ENCODE measurements around the gene ALDH3A2.
"Not testable (repeated sequence)": the region's sequence is repeated elsewhere in the genome, so short reads cannot be mapped to it uniquely, and the experiment has no call there.

Gene ALDH3A2

DNA sequence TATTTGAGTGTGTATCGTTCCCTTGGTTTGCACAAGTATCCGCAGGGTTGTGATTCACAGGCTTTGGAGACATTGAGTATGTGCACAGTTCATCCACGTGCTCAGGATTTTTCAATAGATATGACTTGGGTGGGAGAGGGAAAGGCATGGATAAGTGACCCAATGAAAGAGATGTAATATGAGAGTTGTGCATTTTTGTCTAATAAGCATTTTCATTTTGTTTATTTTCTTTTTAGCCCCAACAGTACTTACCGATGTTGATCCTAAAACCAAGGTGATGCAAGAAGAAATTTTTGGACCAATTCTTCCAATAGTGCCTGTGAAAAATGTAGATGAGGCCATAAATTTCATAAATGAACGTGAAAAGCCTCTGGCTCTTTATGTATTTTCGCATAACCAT is 14.5 kb downstream of the ALDH3A2 start:
- H3K4me3 ChIP-seq (ENCODE audit: control insufficient read depth, low read depth, low read length), result no peak overlapping the region
- TF ChIP-seq, protein P1, sequence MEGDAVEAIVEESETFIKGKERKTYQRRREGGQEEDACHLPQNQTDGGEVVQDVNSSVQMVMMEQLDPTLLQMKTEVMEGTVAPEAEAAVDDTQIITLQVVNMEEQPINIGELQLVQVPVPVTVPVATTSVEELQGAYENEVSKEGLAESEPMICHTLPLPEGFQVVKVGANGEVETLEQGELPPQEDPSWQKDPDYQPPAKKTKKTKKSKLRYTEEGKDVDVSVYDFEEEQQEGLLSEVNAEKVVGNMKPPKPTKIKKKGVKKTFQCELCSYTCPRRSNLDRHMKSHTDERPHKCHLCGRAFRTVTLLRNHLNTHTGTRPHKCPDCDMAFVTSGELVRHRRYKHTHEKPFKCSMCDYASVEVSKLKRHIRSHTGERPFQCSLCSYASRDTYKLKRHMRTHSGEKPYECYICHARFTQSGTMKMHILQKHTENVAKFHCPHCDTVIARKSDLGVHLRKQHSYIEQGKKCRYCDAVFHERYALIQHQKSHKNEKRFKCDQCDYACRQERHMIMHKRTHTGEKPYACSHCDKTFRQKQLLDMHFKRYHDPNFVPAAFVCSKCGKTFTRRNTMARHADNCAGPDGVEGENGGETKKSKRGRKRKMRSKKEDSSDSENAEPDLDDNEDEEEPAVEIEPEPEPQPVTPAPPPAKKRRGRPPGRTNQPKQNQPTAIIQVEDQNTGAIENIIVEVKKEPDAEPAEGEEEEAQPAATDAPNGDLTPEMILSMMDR (IDR thresholded peaks at IDR 0.05; ENCODE audit: control insufficient read depth, insufficient read depth, low read depth, low read length, missing control alignments), result no peak
- DNase-seq (ENCODE audit: low read depth), result no peak

DNA sequence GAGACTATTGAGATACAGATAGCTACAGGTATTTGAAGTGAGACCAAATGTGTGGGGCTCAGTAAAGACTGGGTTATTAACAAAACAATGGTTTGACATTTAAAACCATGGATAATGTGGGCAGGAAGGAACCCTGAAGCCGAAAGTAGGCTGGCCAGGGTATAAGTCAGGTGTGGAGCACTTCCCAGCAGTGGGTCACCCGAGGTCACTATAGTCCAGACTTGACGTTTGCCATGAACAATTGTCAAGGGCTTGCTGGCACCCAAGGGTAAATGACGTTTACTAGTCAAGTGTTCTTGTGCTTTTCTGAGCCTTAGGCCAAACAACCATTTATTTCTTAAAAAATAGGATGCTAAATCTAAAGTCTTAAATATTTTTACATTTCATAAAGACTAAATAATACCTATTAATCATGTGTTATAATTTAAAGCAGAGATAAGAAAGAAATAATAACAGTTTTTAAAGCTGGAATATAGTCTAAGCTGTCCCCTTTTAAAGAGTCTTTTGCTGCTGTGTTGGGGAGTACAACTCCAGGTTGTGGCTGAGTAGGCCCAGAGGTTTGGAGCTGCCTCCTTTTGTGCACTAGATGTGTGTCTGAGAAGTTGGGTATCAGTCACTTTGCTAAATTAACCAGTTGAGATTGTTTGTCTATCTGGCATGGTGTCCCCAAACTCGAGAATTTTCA is 15.7 kb downstream of the ALDH3A2 start:
- DNase-seq (ENCODE audit: low read depth), result no peak
- TF ChIP-seq, protein P1 (IDR thresholded peaks at IDR 0.05; ENCODE audit: control insufficient read depth, insufficient read depth, low read depth, low read length, missing control alignments), result no peak
- H3K4me3 ChIP-seq (ENCODE audit: control insufficient read depth, low read depth, low read length), result no peak overlapping the region

DNA sequence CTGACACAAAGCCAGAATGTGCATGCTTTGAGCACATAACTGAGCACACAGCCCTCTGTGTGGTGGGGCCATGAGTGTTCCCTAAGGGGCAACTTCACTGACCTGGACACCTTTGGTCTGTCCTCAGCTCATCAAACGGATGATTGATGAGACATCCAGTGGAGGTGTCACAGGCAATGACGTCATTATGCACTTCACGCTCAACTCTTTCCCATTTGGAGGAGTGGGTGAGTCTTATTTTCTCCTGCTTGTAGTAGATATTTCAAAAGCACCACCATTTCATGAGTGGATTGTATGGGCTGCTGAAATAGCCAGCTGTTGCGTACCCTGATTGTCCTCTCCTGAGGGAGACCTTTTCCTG is 16.2 kb downstream of the ALDH3A2 start:
- no peak overlapping the region for H3K4me3 ChIP-seq (ENCODE audit: control insufficient read depth, low read depth, low read length)
- TF ChIP-seq, protein P1 (IDR thresholded peaks at IDR 0.05; ENCODE audit: control insufficient read depth, insufficient read depth, low read depth, low read length, missing control alignments), result no peak
- no peak for DNase-seq (ENCODE audit: low read depth)

DNA sequence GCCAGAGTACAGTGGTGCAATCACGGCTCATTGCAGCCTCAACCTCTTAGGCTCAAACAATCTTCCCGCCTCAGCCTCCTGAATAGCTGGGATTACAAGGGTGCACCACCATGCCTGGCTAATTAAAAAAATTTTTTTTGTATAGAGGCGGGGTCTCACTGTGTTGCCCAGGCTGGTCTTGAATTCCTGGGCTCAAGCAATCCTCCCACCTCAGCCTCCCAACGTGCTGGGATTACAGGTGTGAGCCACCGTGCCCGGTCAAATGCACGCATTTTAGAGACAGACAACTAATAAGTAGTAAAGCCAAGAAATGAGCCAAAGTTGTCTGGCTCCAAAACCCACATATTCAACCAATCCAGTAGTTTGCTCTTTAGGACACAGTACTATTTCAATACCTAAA is 21.1 kb downstream of the ALDH3A2 start:
- DNase-seq (ENCODE audit: low read depth); H3K4me3 ChIP-seq (ENCODE audit: control insufficient read depth, low read depth, low read length): not testable (repeated sequence)

DNA sequence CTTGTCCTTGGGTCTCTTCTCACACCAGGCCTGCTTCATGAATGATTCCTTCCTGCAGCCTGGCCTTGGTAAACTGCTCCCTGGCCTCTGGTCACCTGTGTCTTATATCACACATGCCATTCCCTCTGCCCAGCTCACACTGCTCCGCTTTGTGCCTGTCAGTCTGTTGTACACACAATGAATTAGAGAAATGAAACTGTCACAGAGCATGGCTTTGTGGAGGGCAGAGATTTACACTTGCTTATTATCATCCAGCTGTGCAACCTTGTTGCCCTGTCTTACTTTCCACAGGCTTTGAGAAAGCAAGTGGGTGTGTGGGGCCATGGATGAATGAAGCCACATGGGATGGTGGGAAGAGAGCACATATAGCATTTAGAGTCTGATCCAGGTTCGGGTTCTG is 22.4 kb downstream of the ALDH3A2 start:
- H3K4me3 ChIP-seq (ENCODE audit: control insufficient read depth, low read depth, low read length), result no peak overlapping the region
- TF ChIP-seq, protein P1 (IDR thresholded peaks at IDR 0.05; ENCODE audit: control insufficient read depth, insufficient read depth, low read depth, low read length, missing control alignments), result no peak
- DNase-seq (ENCODE audit: low read depth), result no peak

DNA sequence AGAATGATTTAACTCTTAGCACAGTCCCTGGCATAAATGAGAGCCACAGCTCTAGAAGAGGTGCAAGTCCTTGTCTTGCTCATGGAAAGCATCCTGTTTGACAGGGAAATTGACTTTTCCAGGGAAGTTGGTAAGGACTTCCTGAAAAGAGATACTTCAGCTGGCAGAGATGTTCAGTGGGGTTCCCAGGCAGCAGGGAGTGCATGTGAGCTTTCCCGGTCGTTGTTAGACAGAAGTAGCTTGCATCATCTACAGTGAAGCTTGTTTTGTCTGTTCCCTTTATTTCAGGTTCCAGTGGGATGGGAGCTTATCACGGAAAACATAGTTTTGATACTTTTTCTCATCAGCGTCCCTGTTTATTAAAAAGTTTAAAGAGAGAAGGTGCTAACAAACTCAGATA is 22.9 kb downstream of the ALDH3A2 start:
- no peak overlapping the region for H3K4me3 ChIP-seq (ENCODE audit: control insufficient read depth, low read depth, low read length)
- DNase-seq (ENCODE audit: low read depth), result no peak

DNA sequence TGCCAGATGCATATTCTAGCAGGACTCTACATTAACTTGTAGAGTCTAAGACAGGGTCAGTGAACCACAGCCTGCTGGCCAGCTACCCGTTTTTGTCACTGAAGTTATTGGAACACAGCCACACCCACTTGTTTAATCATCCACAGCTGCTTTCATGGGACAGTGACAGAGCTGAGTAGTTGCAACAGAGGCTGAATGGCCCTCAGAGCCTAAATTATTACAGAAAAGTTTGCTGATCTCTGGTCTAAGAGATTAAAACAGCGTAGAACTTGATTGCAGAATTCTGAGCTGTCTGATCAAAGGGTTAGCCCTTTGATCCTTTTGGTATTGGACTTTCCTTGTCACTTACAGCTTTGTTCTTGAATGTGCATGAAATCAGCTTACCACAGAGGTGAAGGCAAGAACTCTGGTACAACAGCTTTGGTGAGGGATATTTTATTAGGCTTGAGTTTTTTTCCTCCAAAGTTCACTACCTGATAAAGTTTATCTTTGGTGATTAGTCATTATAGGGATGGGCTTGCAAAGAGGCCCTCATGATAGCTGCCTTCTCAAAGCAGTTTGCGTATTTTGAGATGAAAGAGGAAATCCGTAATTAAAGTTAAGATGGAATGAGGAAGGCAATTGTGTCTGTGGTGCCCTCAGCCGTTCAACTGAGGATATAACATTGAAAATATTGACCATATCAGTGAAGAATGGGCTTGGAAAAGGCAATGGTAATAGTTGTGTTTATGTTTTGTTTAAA is 23.6 kb downstream of the ALDH3A2 start:
- H3K4me3 ChIP-seq (ENCODE audit: control insufficient read depth, low read depth, low read length), result no peak overlapping the region
- no peak for DNase-seq (ENCODE audit: low read depth)
- TF ChIP-seq, protein P1 (IDR thresholded peaks at IDR 0.05; ENCODE audit: control insufficient read depth, insufficient read depth, low read depth, low read length, missing control alignments), result peak; percentile 42

More for the DNA sequence above, 22.9 kb downstream of the ALDH3A2 start:
- TF ChIP-seq, protein P1 (IDR thresholded peaks at IDR 0.05; ENCODE audit: control insufficient read depth, insufficient read depth, low read depth, low read length, missing control alignments), result no peak
